ENCODE results near the gene BACE1. TPM values are rescaled to one million over a fixed set of nuclear protein-coding genes. Genes with fewer than 3 reads are reported as not detected.

The BACE1 gene
- polyA plus RNA-seq, 1 of the 3 experiments (the other 2 are of a cell fraction) = 37.8 TPM

GRCh38 chr11:117303101-117303500, 13.0 kb downstream of the BACE1 start (continued):
- TF ChIP-seq SMC3 (IDR thresholded peaks at IDR 0.05; ENCODE audit: low read depth, low read length) = no peak
- TF ChIP-seq RXRA (IDR thresholded peaks at IDR 0.05; ENCODE audit: borderline replicate concordance, low read depth) = no peak
- no peak for TF ChIP-seq PBX3 (IDR thresholded peaks at IDR 0.05)

- Histone ChIP-seq H4K20me1 (ENCODE audit: insufficient read depth) (no peaks in the 10 kb centered on the region), H3K27ac (ENCODE audit: low read depth in 2 of 2, low read length in 1 of 2) (no peak overlapping the region), H2AFZ (ENCODE audit: low read depth) (no peak overlapping the region), H3K9me2 (no peaks in the 10 kb centered on the region), H3K4me3 (ENCODE audit: low read depth in 2 of 2, low read length in 1 of 2) (no peak overlapping the region), H3K36me3 (replicated peaks in 1 of 2; ENCODE audit: control insufficient read depth in 1 of 2, insufficient read depth in 2 of 2, low read length in 1 of 2) (no peaks in the 10 kb centered on the region), H3K27me3 (ENCODE audit: insufficient read depth) (no peaks in the 10 kb centered on the region), H3K79me2 (ENCODE audit: insufficient read depth) (0 out of 2 replicates have a peak, but pooled peaks cover 4% of the 10 kb centered on the region), H3K4me1 (ENCODE audit: control insufficient read depth in 1 of 2, insufficient read depth in 2 of 2, low read depth in 1 of 2, low read length in 1 of 2) (peaks cover 0 to 15% of the 10 kb centered on the region in 2 experiments; a peak in 1 of 4 replicates), H3K4me2 (no peak overlapping the region), H3K9ac (no peak overlapping the region), H3F3A (replicated peaks; ENCODE audit: insufficient read depth) (no peaks in the 10 kb centered on the region), H3K9me3 (no peaks in the 10 kb centered on the region)
- no peak for DNase-seq
- WGBS (ENCODE audit: low lambda C conversion rate) = 94% methylated on average over 6 of the region's 7 CpGs
- POLR2A ChIA-PET = no interaction called here
- CTCF ChIA-PET = interaction anchor here (2.4 kb wide), 1 partner anchor 13 kb away, joined by 8 read pairs; the partner anchor contains the start of gene BACE1
- TF ChIP-seq MXI1 (IDR thresholded peaks at IDR 0.05; ENCODE audit: low read depth, low read length) (no peak), TAF1 (IDR thresholded peaks at IDR 0.05; ENCODE audit: borderline replicate concordance, low read depth, low read length) (no peak), CTCF (IDR thresholded peaks at IDR 0.05) (no peak), NFIC (IDR thresholded peaks at IDR 0.05; ENCODE audit: borderline replicate concordance) (no peak), FOSL2 (IDR thresholded peaks at IDR 0.05; ENCODE audit: borderline replicate concordance, low read depth) (no peak), NRF1 (IDR thresholded peaks at IDR 0.05; ENCODE audit: low read depth, low read length) (no peak), TCF12 (IDR thresholded peaks at IDR 0.05) (no peak), SIN3A (IDR thresholded peaks at IDR 0.05; ENCODE audit: borderline replicate concordance, low read depth, low read length) (no peak), GABPA (IDR thresholded peaks at IDR 0.05; ENCODE audit: low read depth) (no peak), EZH2phosphoT487 (IDR thresholded peaks at IDR 0.05; ENCODE audit: borderline replicate concordance, low read depth) (no peak), YY1 (IDR thresholded peaks at IDR 0.05; ENCODE audit: low read depth) (no peak), FOXM1 (IDR thresholded peaks at IDR 0.05; ENCODE audit: low read depth) (no peak), JUND (IDR thresholded peaks at IDR 0.05) (no peak)
- TF ChIP-seq, protein P1, sequence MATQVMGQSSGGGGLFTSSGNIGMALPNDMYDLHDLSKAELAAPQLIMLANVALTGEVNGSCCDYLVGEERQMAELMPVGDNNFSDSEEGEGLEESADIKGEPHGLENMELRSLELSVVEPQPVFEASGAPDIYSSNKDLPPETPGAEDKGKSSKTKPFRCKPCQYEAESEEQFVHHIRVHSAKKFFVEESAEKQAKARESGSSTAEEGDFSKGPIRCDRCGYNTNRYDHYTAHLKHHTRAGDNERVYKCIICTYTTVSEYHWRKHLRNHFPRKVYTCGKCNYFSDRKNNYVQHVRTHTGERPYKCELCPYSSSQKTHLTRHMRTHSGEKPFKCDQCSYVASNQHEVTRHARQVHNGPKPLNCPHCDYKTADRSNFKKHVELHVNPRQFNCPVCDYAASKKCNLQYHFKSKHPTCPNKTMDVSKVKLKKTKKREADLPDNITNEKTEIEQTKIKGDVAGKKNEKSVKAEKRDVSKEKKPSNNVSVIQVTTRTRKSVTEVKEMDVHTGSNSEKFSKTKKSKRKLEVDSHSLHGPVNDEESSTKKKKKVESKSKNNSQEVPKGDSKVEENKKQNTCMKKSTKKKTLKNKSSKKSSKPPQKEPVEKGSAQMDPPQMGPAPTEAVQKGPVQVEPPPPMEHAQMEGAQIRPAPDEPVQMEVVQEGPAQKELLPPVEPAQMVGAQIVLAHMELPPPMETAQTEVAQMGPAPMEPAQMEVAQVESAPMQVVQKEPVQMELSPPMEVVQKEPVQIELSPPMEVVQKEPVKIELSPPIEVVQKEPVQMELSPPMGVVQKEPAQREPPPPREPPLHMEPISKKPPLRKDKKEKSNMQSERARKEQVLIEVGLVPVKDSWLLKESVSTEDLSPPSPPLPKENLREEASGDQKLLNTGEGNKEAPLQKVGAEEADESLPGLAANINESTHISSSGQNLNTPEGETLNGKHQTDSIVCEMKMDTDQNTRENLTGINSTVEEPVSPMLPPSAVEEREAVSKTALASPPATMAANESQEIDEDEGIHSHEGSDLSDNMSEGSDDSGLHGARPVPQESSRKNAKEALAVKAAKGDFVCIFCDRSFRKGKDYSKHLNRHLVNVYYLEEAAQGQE (IDR thresholded peaks at IDR 0.05; ENCODE audit: low read depth, low read length) = no peak
These were observed 13.8 kb downstream of the BACE1 start for GRCh38 chr11:117302228-117302627.

All from SK-N-SH (cell line).